Adipocyte (in vitro differentiated cells): ENCODE results near the gene SLC9C2.
"Not testable (repeated sequence)": the region's sequence is repeated elsewhere in the genome, so short reads cannot be mapped to it uniquely, and the experiment has no call there.

Source experiments
- DNase-seq: peaks from one replicate; pipeline ENCODE4 v3.0.0-alpha.2; 2015; ENCODE audit warnings: low read depth
- H3K27me3 ChIP-seq: replicated peaks from 2 replicates; pipeline ENCODE4 v1.7.0; 2013; ENCODE audit warnings: mild to moderate bottlenecking, low read length, moderate library complexity; ENCODE audit not compliant: control insufficient read depth, insufficient read depth
- H3K36me3 ChIP-seq: 2 replicates; pipeline ENCODE4 v1.7.0; 2013; ENCODE audit warnings: low read length, mild to moderate bottlenecking, moderate library complexity; ENCODE audit not compliant: control insufficient read depth, insufficient read depth, severe bottlenecking
- H3K4me1 ChIP-seq: 2 replicates; pipeline ENCODE4 v1.7.0; 2013; ENCODE audit warnings: mild to moderate bottlenecking, low read length, moderate library complexity; ENCODE audit not compliant: control insufficient read depth, insufficient read depth
- H3K4me3 ChIP-seq: 2 replicates; pipeline ENCODE4 v1.7.0; 2013; ENCODE audit warnings: mild to moderate bottlenecking, low read length, moderate library complexity
- H3K9ac ChIP-seq: 2 replicates; pipeline ENCODE4 v1.7.0; 2013; ENCODE audit warnings: mild to moderate bottlenecking, low read length, moderate library complexity
- H3K9me3 ChIP-seq: 2 replicates; pipeline ENCODE4 v1.7.0; 2013; ENCODE audit warnings: mild to moderate bottlenecking, low read length, moderate library complexity; ENCODE audit not compliant: control insufficient read depth

SLC9C2 gene

DNA sequence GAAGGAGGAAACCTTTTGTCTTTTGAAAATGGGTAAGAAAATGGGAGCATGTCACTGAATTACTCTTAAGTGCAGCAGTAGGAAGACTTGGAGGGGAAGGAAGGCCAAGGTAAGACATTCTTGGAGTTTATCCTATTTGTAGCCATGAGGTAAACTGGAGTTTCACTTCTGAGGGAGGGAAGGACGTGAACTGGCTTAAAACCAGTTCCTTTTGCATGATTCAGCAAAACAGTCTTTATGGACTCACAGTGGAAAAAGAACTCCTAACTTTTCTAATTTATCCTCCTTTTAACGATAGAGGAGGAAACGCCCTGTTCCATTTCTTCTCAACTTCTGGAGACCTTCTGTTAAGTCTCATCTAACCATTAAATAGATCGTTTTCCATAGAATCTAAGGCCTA lies 123.2 kb downstream of the SLC9C2 start:
- Histone ChIP-seq H3K4me3 (peak overlapping the region; percentile 97), H3K4me1 (peaks cover 54% of the 10 kb centered on the region), H3K9ac (peak overlapping the region; percentile 98), H3K9me3 (no peaks in the 10 kb centered on the region), H3K27me3 (no peaks in the 10 kb centered on the region), H3K36me3 (peaks cover 52% of the 10 kb centered on the region)
- peak; percentile 7 for DNase-seq

DNA sequence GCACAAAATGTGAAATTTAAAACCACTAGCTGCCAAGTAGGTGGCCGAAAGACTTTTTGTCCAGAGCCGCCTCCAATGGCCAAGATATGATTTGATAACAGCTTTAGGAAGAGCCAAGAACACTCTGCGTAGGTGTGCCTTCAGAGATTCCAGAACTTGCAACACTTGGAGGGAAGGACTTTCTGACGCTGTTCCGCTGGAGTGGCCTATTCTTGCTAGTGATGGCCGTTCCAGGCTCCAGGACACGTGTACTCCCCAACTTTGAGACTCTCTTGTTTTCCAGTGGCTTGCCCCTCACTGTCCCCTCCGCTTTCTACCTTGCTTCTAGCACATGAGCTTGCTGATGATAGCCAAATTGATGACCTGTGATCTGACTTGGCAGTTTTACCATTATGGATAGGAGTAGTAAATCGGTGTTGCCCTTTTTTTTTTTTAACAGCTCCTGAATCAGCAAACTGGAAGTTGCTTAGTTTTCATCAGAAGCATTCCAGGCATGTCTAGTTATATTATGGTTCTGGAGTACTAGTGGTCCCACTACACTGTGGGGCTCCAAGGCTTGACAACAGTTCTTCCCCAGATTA lies 124.7 kb downstream of the SLC9C2 start:
- H3K4me3 ChIP-seq = peak overlapping the region; percentile 97

DNA sequence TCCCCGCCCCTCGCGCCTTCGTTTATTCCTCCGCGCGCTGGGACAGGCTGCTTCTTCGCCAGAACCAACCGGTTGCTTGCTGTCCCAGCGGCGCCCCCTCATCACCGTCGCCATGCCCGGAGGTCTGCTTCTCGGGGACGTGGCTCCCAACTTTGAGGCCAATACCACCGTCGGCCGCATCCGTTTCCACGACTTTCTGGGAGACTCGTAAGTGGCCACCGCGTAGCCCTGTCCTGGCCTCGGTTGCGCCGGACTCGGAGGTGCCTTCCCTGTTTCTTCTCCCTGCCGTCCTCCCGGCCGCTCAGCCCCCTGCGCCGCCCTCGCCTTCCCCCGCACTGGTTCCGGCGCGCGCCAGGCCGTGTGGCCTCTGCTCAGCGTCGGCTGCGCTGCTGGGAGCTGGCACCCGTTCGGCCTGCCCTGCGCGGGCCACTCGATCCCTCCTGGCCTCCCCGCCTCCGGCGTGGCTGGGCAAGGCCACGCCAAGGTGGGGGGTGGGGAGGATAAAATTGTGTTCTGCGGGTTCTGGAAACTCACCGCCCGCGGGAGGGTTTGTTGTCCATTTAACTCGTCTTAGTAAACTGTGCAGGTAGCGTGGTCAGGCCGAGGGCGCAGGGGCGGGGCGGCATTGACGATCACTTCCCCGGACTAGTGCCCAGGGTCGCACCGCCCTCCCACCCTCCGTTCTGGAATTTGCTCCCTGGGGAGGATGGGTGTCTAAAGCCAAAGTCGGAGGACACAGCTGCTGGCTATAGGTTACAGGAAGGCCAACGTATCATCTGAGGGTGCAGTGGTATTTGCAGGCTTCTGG lies 125.4 kb downstream of the SLC9C2 start, which contains the start of gene PRDX6:
TSS of gene PRDX6 (plus strand) at position 50 of the 808 bp plus-strand sequence. CDS start at position 113, 63 bp downstream.
- peak within 1 kb of the TSS; percentile 98 for H3K9ac ChIP-seq
- peaks cover 32% of the 10 kb centered on the region for H3K36me3 ChIP-seq
- H3K4me1 ChIP-seq = peaks cover 71% of the 10 kb centered on the region
- no peaks in the 10 kb centered on the region for H3K9me3 ChIP-seq
- H3K27me3 ChIP-seq = no peaks in the 10 kb centered on the region
- peak within 1 kb of the TSS; percentile 97 for H3K4me3 ChIP-seq
- peak; percentile 77 for DNase-seq

More for the DNA sequence above, 124.7 kb downstream of the SLC9C2 start:
- Histone ChIP-seq H3K9ac (peak overlapping the region; percentile 98), H3K27me3 (no peaks in the 10 kb centered on the region), H3K9me3 (no peaks in the 10 kb centered on the region), H3K36me3 (peaks cover 39% of the 10 kb centered on the region), H3K4me1 (peaks cover 69% of the 10 kb centered on the region)
- peak; percentile 87 for DNase-seq

DNA sequence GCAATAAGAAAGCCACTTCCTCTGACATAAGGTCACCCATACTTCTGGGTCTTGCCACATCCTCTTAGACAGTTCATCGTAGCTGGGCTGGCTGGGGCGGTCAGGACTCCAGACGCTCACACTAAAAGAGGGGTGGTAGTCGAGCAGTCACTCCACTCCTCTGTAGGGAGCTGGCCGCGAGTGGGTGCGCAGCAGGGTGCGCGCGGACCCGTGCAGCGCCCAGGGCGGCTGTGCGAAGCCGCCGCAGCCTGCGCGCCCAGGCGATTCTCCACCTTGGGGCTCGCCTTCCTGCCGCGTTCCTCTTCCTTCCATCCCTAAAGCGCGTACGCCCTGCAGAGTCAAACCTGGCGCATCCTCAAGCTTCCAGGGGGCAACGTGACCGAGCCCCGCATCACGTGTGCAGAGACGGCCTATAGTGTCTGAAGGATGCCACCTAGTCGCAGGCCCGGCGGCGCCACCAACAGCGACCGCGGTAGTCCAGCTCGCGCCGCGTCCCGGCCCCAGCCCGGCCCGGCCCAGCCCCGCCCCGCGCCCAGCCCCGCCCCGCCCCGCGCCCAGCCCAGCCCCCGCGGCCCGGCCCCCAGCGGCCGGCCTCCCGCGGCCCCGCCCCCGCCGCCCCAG lies 126.1 kb downstream of the SLC9C2 start:
- peak overlapping the region; percentile 93 for H3K9ac ChIP-seq
- peak overlapping the region; percentile 97 for H3K4me3 ChIP-seq
- H3K36me3 ChIP-seq = peaks cover 25% of the 10 kb centered on the region
- DNase-seq = peak; percentile 96
- H3K4me1 ChIP-seq = peaks cover 67% of the 10 kb centered on the region
- no peaks in the 10 kb centered on the region for H3K27me3 ChIP-seq
- H3K9me3 ChIP-seq = no peaks in the 10 kb centered on the region

DNA sequence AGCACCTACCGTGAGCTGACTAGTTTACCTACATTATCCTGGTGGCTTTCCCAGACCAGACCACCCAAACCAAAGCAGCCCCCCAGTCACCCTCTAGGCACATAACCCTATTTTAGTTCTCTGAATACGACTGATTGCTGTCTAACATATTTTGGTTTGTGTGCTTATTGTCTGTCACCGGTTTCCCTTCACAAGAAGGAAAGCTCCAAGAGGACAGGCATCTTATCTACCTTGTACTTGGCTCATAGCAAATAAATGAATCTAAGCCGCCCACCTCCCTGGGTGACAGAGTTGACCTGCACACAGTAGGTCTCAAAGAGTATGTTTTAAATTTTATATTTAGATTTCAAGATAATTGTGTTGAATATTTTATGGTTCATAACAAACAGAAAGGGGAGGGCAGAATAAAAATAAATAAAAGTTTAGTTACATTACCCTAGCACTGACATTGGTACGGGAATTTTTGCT lies 126.6 kb downstream of the SLC9C2 start:
- Histone ChIP-seq H3K36me3 (peaks cover 19% of the 10 kb centered on the region), H3K4me1 (peaks cover 63% of the 10 kb centered on the region), H3K27me3 (no peaks in the 10 kb centered on the region), H3K9ac (peak overlapping the region; percentile 93), H3K4me3 (peak overlapping the region; percentile 92), H3K9me3 (no peaks in the 10 kb centered on the region)
- no peak for DNase-seq

DNA sequence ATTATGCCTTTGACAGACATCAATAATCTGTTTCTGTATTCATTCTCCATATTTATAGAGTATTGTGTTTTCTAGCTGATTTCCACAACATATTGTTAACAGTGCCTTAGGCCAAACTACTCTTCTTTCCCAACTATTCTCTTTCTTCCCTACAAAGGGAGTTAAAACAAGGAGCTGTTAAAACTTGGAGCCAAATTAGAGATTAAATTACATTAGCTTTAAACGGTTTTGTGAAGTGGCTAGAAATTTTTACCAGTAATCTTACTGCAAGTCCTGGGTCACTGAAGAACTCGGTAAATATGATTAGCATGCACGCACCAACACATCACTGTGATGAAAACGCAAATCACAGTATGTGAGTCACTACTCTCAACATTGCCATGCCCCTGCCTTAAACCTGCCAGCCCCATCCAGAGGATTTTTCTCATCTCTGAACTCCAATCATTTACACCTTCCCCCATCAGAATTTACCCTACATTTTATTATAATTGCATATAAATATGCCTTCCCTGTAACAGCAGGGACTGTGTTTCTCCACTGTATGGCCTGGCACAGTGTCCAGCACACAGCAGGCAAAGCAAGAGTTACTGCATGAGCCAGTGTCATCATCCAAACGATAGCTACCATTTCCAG lies 127.2 kb downstream of the SLC9C2 start:
- Histone ChIP-seq H3K36me3 (peaks cover 14% of the 10 kb centered on the region), H3K27me3 (no peaks in the 10 kb centered on the region), H3K9me3 (no peaks in the 10 kb centered on the region), H3K4me1 (peaks cover 57% of the 10 kb centered on the region), H3K9ac (peak overlapping the region; percentile 93), H3K4me3 (peak overlapping the region; percentile 92)
- peak; percentile 82 for DNase-seq

DNA sequence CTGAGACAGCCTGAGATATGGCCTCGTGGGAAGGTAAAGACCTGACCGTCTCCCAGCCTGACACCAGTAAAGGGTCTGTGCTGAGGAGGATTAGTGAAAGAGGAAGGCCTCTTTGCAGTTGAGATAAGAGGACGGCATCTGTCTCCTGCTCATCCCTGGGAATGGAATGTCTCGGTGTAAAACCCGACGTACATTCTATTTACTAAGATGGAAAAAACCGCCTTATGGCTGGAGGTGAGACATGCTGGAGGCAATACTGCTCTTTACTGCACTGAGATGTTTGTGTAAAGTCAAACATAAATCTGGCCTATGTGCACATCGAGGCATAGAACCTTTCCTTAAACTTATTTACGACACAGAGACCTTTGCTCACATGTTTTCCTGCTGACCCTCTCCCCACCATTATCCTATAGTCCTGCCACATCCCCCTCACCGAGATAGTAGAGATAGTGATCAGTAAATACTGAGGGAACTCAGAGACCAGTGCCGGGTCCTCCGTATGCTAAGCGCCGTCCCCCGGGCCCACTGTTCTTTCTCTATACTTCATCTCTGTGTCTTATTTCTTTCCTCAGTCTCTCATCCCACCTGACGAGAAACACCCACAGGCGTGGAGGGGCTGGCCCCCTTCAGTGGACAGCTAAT lies 128.0 kb downstream of the SLC9C2 start:
- DNase-seq, H3K36me3 ChIP-seq, H3K27me3 ChIP-seq, H3K9me3 ChIP-seq: not testable (repeated sequence)
- peak overlapping the region; percentile 93 for H3K9ac ChIP-seq
- H3K4me1 ChIP-seq = peaks cover 49% of the 10 kb centered on the region
- peak overlapping the region; percentile 92 for H3K4me3 ChIP-seq

DNA sequence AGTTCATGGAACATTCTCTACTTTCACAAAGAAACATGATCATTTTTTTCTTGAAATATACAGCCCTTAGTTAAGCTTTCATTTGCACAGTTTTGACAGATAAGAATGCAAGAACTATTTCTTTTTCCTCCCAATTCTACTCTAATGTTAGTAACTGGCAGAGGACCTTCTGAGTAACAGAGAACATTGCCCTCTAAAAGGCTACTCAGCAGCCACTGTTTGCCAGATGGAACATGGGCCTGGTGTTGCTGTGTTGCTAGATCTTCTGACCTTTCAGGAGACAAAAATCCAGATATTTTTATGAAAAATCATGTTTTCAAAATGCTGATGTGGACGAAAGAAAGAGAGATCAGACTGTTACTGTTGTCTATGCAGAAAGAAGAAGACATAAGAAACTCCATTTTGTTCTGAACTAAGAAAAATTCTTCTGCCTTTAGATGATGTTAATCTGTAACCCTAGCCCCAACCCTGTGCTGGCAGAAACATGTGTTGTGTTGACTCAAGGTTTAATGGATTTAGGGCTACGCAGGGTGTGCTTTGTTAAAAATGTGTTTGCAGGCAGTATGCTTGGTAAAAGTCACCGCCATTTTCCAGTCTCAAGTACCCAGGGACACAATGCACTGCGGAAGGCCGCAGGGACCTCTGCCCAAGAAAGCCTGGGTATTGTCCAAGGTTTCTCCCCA lies 128.6 kb downstream of the SLC9C2 start:
- Histone ChIP-seq H3K9ac (peak overlapping the region; percentile 93), H3K4me3 (peak overlapping the region; percentile 49), H3K9me3 (no peaks in the 10 kb centered on the region), H3K4me1 (peaks cover 43% of the 10 kb centered on the region), H3K27me3 (no peaks in the 10 kb centered on the region), H3K36me3 (no peaks in the 10 kb centered on the region)
- DNase-seq = peak; percentile 53

DNA sequence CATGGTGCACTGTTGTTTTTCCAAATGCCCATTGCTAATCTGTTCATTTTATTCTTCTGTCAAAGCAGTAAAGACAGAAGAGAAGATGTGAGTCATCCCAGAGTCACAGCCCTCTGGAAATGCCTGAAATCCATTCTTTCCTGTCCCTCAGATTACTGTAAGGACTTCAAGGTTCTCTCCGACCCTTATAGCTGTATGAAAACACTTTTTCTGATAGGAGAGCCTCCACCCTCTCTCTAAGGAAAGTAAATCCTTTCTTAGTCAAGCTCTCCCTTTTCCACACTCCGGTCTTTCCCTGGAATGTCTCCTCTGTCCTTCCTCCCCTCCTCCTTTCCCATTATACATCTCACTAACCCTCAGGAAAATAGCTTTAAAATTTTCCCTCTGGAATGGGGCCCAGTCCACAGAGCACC lies 129.3 kb downstream of the SLC9C2 start:
- Histone ChIP-seq H3K27me3 (no peaks in the 10 kb centered on the region), H3K9me3 (no peaks in the 10 kb centered on the region), H3K36me3 (no peaks in the 10 kb centered on the region), H3K4me3 (peak overlapping the region; percentile 49), H3K4me1 (peaks cover 36% of the 10 kb centered on the region), H3K9ac (peak overlapping the region; percentile 46)
- peak; percentile 67 for DNase-seq

DNA sequence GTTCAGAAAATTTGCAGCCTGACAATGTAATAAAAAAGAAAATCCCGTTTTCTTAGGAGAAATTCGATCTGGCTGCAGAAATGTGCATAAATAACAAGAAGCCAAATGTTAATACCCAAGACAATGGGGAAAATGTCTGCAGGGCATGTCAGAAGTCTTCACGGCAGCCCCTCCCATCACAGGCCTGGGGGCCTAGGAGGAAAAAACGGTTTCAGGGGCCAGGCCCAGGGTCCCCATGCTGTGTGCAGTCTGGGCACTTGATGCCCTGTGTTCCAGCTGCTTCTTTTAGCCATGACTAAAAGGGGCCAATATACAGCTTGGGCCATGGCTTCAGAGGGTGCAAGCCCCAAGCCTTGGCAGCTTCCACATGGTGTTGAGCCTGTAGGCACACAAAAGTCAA lies 132.3 kb downstream of the SLC9C2 start:
- no peaks in the 10 kb centered on the region for H3K9me3 ChIP-seq
- no peak overlapping the region for H3K4me3 ChIP-seq
- H3K9ac ChIP-seq = no peak overlapping the region
- no peak for DNase-seq
- peaks cover 26% of the 10 kb centered on the region for H3K4me1 ChIP-seq
- H3K27me3 ChIP-seq = no peaks in the 10 kb centered on the region
- H3K36me3 ChIP-seq = no peaks in the 10 kb centered on the region
